ENCODE measurements around the gene ATP1A3.

DNA sequence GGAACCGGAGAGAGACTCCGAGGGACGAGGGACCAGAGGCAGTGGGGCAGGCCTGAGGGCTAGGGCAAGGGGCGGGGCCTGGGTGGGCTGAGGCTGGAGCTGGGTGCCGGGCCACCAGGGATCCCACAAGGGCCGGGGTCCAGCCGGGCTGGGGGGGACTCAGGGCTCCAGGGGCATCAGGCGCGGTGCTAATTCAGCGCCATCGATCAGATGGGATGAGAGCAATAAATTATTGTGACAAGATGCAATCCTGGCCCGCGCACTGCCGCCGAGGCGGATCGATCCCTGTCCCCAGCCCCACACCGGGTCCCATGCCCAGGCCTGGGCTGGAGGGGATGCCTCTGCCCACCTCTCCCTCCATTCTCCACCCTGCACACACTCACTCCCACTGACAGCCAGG, 71.4 kb downstream of the ATP1A3 start:
- TF ChIP-seq, protein P1, sequence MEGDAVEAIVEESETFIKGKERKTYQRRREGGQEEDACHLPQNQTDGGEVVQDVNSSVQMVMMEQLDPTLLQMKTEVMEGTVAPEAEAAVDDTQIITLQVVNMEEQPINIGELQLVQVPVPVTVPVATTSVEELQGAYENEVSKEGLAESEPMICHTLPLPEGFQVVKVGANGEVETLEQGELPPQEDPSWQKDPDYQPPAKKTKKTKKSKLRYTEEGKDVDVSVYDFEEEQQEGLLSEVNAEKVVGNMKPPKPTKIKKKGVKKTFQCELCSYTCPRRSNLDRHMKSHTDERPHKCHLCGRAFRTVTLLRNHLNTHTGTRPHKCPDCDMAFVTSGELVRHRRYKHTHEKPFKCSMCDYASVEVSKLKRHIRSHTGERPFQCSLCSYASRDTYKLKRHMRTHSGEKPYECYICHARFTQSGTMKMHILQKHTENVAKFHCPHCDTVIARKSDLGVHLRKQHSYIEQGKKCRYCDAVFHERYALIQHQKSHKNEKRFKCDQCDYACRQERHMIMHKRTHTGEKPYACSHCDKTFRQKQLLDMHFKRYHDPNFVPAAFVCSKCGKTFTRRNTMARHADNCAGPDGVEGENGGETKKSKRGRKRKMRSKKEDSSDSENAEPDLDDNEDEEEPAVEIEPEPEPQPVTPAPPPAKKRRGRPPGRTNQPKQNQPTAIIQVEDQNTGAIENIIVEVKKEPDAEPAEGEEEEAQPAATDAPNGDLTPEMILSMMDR (IDR thresholded peaks at IDR 0.05; ENCODE audit: low read length): no peak
- no peak for TF ChIP-seq EZH2 (optimal IDR thresholded peaks at IDR 0.05; ENCODE audit: low read depth, low read length)
- TF ChIP-seq EZH2phosphoT487 (IDR thresholded peaks at IDR 0.05; ENCODE audit: low read length): no peak
